ENCODE measurements around the gene DDX60.

DDX60 gene

DNA sequence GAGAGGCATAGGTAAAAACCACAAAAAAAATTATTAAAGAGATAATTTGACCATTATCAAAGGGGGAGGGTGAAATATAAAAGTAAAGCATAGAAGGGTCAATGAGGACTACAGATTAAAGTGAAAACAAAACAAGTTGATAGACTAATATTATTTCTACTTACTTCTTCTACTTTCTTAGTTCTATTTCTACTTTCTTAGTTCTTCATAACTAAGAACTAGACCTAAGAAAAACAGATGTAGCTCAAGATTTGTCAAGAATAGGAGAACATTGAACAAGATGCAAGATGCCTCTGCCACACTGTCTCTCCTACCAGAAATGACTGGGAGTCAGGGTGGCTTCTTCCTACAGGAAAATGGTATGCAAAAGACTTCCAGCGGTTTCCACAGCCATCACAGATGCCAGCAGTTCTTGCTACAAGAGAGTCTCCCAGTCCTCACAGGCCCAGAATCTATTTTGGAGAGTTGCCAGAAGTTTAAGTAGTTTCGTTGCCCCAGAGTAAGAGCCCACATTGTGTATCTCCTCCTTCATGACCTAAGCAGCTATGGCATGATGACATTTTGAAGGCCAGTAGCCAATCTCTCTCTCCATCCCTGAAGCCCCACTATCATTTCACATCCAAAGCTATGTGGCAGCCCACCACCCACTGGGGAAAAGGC, 42.9 kb upstream of the DDX60 start:
- Histone ChIP-seq H3K4me3 (ENCODE audit: low read depth, low read length) (no peak overlapping the region), H3K4me1 (ENCODE audit: control insufficient read depth, insufficient read depth, low read length) (no peaks in the 10 kb centered on the region), H3K9me3 (ENCODE audit: control insufficient read depth, insufficient read depth, low read depth, low read length) (no peaks in the 10 kb centered on the region), H3K27ac (ENCODE audit: extremely low read depth, low read depth, low read length) (no peak overlapping the region), H3K36me3 (ENCODE audit: control insufficient read depth in 2 of 2, insufficient read depth in 1 of 2, low read length in 2 of 2) (no peaks in the 10 kb centered on the region)
- TF ChIP-seq ZNF324 (tag by site-specific recombination; IDR thresholded peaks at IDR 0.05) (no peak), GLI4 (tag by site-specific recombination; IDR thresholded peaks at IDR 0.05) (no peak), ZNF121 (tag by site-specific recombination; IDR thresholded peaks at IDR 0.05) (no peak), TRIM28 (IDR thresholded peaks at IDR 0.05; ENCODE audit: borderline replicate concordance, low read length) (no peak), FEZF1 (tag by site-specific recombination; IDR thresholded peaks at IDR 0.05) (no peak), ZNF138 (tag by site-specific recombination; IDR thresholded peaks at IDR 0.05; ENCODE audit: borderline replicate concordance) (no peak), ZNF24 (tag by site-specific recombination; IDR thresholded peaks at IDR 0.05) (no peak), ZNF501 (tag by site-specific recombination; IDR thresholded peaks at IDR 0.05) (no peak), ZNF155 (tag by site-specific recombination; IDR thresholded peaks at IDR 0.05) (no peak), ZNF660 (tag by site-specific recombination; IDR thresholded peaks at IDR 0.05) (no peak), ZBTB17 (tag by site-specific recombination; IDR thresholded peaks at IDR 0.05) (no peak)
- TF ChIP-seq, protein P1, sequence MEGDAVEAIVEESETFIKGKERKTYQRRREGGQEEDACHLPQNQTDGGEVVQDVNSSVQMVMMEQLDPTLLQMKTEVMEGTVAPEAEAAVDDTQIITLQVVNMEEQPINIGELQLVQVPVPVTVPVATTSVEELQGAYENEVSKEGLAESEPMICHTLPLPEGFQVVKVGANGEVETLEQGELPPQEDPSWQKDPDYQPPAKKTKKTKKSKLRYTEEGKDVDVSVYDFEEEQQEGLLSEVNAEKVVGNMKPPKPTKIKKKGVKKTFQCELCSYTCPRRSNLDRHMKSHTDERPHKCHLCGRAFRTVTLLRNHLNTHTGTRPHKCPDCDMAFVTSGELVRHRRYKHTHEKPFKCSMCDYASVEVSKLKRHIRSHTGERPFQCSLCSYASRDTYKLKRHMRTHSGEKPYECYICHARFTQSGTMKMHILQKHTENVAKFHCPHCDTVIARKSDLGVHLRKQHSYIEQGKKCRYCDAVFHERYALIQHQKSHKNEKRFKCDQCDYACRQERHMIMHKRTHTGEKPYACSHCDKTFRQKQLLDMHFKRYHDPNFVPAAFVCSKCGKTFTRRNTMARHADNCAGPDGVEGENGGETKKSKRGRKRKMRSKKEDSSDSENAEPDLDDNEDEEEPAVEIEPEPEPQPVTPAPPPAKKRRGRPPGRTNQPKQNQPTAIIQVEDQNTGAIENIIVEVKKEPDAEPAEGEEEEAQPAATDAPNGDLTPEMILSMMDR (tag by site-specific recombination; IDR thresholded peaks at IDR 0.05), result no peak
- ChIA-PET POLR2A (no interaction called here), CTCF (no interaction called here)

DNA sequence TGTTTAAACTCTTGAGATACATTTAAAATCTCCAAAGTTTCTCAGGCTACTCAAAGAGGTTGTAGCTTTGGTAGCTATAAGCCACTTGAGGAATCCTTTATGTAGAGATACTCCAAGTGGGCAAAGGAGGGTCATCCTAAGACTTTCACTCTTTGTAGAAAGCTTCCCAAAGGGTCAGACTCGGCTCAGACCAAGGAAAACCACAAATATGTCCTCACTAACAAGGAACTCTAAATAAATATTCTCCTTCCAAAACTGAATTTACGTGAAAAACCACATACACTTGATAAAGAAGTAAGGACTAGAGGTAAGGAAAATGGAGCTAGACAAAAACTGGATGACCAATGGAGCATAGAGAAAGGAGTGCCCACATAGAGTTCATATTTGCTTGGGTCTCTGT, 41.7 kb upstream of the DDX60 start:
- no peak for TF ChIP-seq ZNF302 (tag by site-specific recombination; IDR thresholded peaks at IDR 0.05; ENCODE audit: low read depth)
- CTCF ChIA-PET, result interaction anchor here (0.6 kb wide), 1 partner anchor 120 kb away, joined by 3 read pairs; the partner anchor contains the start of gene DDX60L
- no peaks in the 10 kb centered on the region for H3K9me3 ChIP-seq (ENCODE audit: control insufficient read depth, insufficient read depth, low read depth, low read length)
- H3K27ac ChIP-seq (ENCODE audit: extremely low read depth, low read depth, low read length), result no peak overlapping the region
- POLR2A ChIA-PET, result no interaction called here
- no peak overlapping the region for H3K4me3 ChIP-seq (ENCODE audit: low read depth, low read length)
- no peaks in the 10 kb centered on the region for H3K36me3 ChIP-seq (ENCODE audit: control insufficient read depth in 2 of 2, insufficient read depth in 1 of 2, low read length in 2 of 2)
- H3K4me1 ChIP-seq (ENCODE audit: control insufficient read depth, insufficient read depth, low read length), result no peaks in the 10 kb centered on the region

DNA sequence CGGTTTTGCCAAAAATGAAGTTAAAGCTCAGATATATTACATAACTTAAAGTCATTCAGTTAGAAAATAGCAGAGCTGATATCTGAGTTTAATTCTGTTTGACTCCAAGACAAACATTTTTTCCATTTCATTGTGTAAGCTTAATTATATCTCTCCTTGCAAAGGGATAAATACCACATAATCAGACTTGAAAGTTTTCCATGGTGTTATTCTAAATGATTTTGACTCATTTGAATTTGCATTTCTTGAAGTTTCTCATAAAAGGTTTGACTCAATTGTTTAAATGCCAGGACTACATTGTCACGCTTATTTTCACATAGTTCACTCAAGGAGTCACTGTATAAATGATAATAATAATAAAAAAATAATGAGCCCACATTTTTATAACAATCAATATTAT, 39.4 kb upstream of the DDX60 start:
- H3K27ac ChIP-seq (ENCODE audit: extremely low read depth, low read depth, low read length), result no peak overlapping the region
- H3K36me3 ChIP-seq (ENCODE audit: control insufficient read depth in 2 of 2, insufficient read depth in 1 of 2, low read length in 2 of 2), result no peaks in the 10 kb centered on the region
- no peaks in the 10 kb centered on the region for H3K9me3 ChIP-seq (ENCODE audit: control insufficient read depth, insufficient read depth, low read depth, low read length)
- POLR2A ChIA-PET, result no interaction called here
- no peaks in the 10 kb centered on the region for H3K4me1 ChIP-seq (ENCODE audit: control insufficient read depth, insufficient read depth, low read length)
- CTCF ChIA-PET, result no interaction called here
- H3K4me3 ChIP-seq (ENCODE audit: low read depth, low read length), result no peak overlapping the region
- TF ChIP-seq EGR2 (tag by site-specific recombination; IDR thresholded peaks at IDR 0.05; ENCODE audit: low read depth) (no peak), HOXC10 (CRISPR knock-in tag; IDR thresholded peaks at IDR 0.05) (no peak), ZNF311 (tag by site-specific recombination; IDR thresholded peaks at IDR 0.05; ENCODE audit: borderline replicate concordance) (no peak), KLF10 (tag by site-specific recombination; IDR thresholded peaks at IDR 0.05) (no peak), ZNF174 (tag by site-specific recombination; IDR thresholded peaks at IDR 0.05) (no peak), ZNF776 (tag by site-specific recombination; IDR thresholded peaks at IDR 0.05; ENCODE audit: borderline replicate concordance) (no peak), ZNF184 (tag by site-specific recombination; IDR thresholded peaks at IDR 0.05) (no peak), ZNF610 (tag by site-specific recombination; IDR thresholded peaks at IDR 0.05; ENCODE audit: borderline replicate concordance) (no peak), ZNF248 (tag by site-specific recombination; IDR thresholded peaks at IDR 0.05) (no peak), ZNF146 (tag by site-specific recombination; IDR thresholded peaks at IDR 0.05) (no peak), TCF7L2 (IDR thresholded peaks at IDR 0.05; ENCODE audit: borderline replicate concordance, low read depth, low read length) (no peak), ZNF701 (tag by site-specific recombination; IDR thresholded peaks at IDR 0.05) (no peak), ZNF664 (tag by site-specific recombination; IDR thresholded peaks at IDR 0.05) (no peak), ZNF629 (tag by site-specific recombination; IDR thresholded peaks at IDR 0.05) (no peak), ZFP41 (tag by site-specific recombination; IDR thresholded peaks at IDR 0.05; ENCODE audit: borderline replicate concordance) (no peak), SETDB1 (IDR thresholded peaks at IDR 0.05; ENCODE audit: insufficient read length, low read length) (no peak), SP2 (tag by site-specific recombination; IDR thresholded peaks at IDR 0.05) (no peak)
- TF ChIP-seq, protein P2, sequence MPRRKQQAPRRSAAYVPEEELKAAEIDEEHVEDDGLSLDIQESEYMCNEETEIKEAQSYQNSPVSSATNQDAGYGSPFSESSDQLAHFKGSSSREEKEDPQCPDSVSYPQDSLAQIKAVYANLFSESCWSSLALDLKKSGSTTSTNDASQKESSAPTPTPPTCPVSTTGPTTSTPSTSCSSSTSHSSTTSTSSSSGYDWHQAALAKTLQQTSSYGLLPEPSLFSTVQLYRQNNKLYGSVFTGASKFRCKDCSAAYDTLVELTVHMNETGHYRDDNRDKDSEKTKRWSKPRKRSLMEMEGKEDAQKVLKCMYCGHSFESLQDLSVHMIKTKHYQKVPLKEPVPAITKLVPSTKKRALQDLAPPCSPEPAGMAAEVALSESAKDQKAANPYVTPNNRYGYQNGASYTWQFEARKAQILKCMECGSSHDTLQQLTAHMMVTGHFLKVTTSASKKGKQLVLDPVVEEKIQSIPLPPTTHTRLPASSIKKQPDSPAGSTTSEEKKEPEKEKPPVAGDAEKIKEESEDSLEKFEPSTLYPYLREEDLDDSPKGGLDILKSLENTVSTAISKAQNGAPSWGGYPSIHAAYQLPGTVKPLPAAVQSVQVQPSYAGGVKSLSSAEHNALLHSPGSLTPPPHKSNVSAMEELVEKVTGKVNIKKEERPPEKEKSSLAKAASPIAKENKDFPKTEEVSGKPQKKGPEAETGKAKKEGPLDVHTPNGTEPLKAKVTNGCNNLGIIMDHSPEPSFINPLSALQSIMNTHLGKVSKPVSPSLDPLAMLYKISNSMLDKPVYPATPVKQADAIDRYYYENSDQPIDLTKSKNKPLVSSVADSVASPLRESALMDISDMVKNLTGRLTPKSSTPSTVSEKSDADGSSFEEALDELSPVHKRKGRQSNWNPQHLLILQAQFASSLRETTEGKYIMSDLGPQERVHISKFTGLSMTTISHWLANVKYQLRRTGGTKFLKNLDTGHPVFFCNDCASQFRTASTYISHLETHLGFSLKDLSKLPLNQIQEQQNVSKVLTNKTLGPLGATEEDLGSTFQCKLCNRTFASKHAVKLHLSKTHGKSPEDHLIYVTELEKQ (tag by site-specific recombination; IDR thresholded peaks at IDR 0.05; ENCODE audit: borderline replicate concordance), result no peak
